ENCODE measurements around the gene KAT5.
"Not testable (repeated sequence)": the region's sequence is repeated elsewhere in the genome, so short reads cannot be mapped to it uniquely, and the experiment has no call there.

KAT5 gene

GRCh38 chr11:65762169-65762568, 50.1 kb downstream of the KAT5 start:
- DNase-seq: not testable (repeated sequence)

GRCh38 chr11:65762816-65763215, 50.8 kb downstream of the KAT5 start:
- not testable (repeated sequence) for DNase-seq

GRCh38 chr11:65764434-65764833, 52.4 kb downstream of the KAT5 start:
- DNase-seq: no peak

GRCh38 chr11:65766535-65766934, 54.5 kb downstream of the KAT5 start:
- DNase-seq: no peak

GRCh38 chr11:65767406-65767805, 55.4 kb downstream of the KAT5 start:
- DNase-seq: no peak

- not testable (repeated sequence) for DNase-seq
These were observed 55.8 kb downstream of the KAT5 start for GRCh38 chr11:65767806-65768205.

Data from eye (tissue), 1 donor.